Measurements from ENCODE around the gene ZNF189. TPM values are rescaled to one million over a fixed set of nuclear protein-coding genes. Genes with fewer than 3 reads are reported as not detected.
A peak's percentile ranks its signal among the peaks of the same experiment; 100 is the strongest.

The ZNF189 gene
- total and polyA plus RNA-seq, 11 donors, result 10.0 to 34.6 (median 19.3) TPM

- intact Hi-C loops (cut with DNase I), result loop anchor here in 7 of 10 donors (2.0 to 10.0 kb wide), 7 partner anchors 47 to 1303 kb away; partner anchors contain the start of genes RNF20 (in 4 of the 7), ERP44 (in 1 of the 7) and INVS (in 1 of the 7)
- Histone ChIP-seq H3K36me3 (peaks cover 3 to 37% (median 27%) of the 10 kb centered on the region in 9 donors), H3K4me1 (peaks cover 10 to 56% (median 34%) of the 10 kb centered on the region in 12 donors), H3K4me3 (peak overlapping the region; percentile 37 to 85 (median 74)), H3K27ac (peak overlapping the region in 11 of 12 donors; percentile 66 to 93 (median 90)), H3K27me3 (no peaks in the 10 kb centered on the region), H3K9me3 (peaks cover 0 to 29% (median 3%) of the 10 kb centered on the region in 12 donors)
- TF ChIP-seq CTCF (IDR thresholded peaks at IDR 0.05) (no peak), POLR2A (IDR thresholded peaks at IDR 0.05) (no peak)
- ATAC-seq (no peak), DNase-seq (no peak)
- WGBS, 4 donors, result 4 to 10% (median 5%) methylated on average over 4 of the region's 4 CpGs
These were observed 944 bp upstream of the ZNF189 start for GRCh38 chr9:101397746-101398067.

GRCh38 chr9:101398930-101399642, 435 bp downstream of the ZNF189 start:
- DNase-seq (peak in 4 of 5 donors; percentile 28 to 69 (median 43)), ATAC-seq (peak in 3 of 4 donors; percentile 2 to 13 (median 9))
- H3K4me1 ChIP-seq, result peaks cover 10 to 57% (median 34%) of the 10 kb centered on the region in 12 donors
- H3K27ac ChIP-seq, result peak overlapping the region; percentile 78 to 95 (median 91)
- intact Hi-C loops (cut with DNase I), result loop anchor here in 7 of 10 donors (2.0 to 10.0 kb wide), 7 partner anchors 46 to 1304 kb away; partner anchors contain the start of genes RNF20 (in 4 of the 7), ERP44 (in 1 of the 7) and INVS (in 1 of the 7)
- TF ChIP-seq CTCF (IDR thresholded peaks at IDR 0.05) (no peak), POLR2A (IDR thresholded peaks at IDR 0.05) (no peak)
- WGBS, 4 donors, result 0 to 2% (median 1%) methylated on average over 16 to 28 of the region's 28 CpGs
- H3K27me3 ChIP-seq, result no peaks in the 10 kb centered on the region
- peaks cover 0 to 31% (median 7%) of the 10 kb centered on the region in 12 donors for H3K9me3 ChIP-seq
- peaks cover 5 to 51% (median 40%) of the 10 kb centered on the region in 9 donors for H3K36me3 ChIP-seq
- H3K4me3 ChIP-seq, result peak overlapping the region; percentile 37 to 86 (median 77)

- peak overlapping the region; percentile 37 to 86 (median 77) for H3K4me3 ChIP-seq
- no peak for TF ChIP-seq POLR2A (IDR thresholded peaks at IDR 0.05)
- TF ChIP-seq CTCF (IDR thresholded peaks at IDR 0.05), result no peak
- WGBS, 4 donors, result 1 to 6% (median 3%) methylated on average over 2 of the region's 2 CpGs
- H3K27me3 ChIP-seq, result no peaks in the 10 kb centered on the region
- peak overlapping the region; percentile 78 to 95 (median 91) for H3K27ac ChIP-seq
- H3K9me3 ChIP-seq, result peaks cover 0 to 36% (median 8%) of the 10 kb centered on the region in 12 donors
- intact Hi-C loops (cut with DNase I), result loop anchor here in 7 of 10 donors (2.0 to 10.0 kb wide), 7 partner anchors 45 to 1305 kb away; partner anchors contain the start of genes RNF20 (in 4 of the 7), ERP44 (in 1 of the 7) and INVS (in 1 of the 7)
- H3K4me1 ChIP-seq, result peaks cover 10 to 57% (median 34%) of the 10 kb centered on the region in 12 donors
- DNase-seq, result no peak
- H3K36me3 ChIP-seq, result peaks cover 7 to 56% (median 46%) of the 10 kb centered on the region in 9 donors
- ATAC-seq, result no peak
These were observed 956 bp downstream of the ZNF189 start for GRCh38 chr9:101399643-101399970.

- DNase-seq (peak in 3 of 5 donors; percentile 25 to 64 (median 43)), ATAC-seq (peak in 3 of 4 donors; percentile 7 to 62 (median 38))
- Histone ChIP-seq H3K36me3 (peaks cover 12 to 61% (median 51%) of the 10 kb centered on the region in 9 donors), H3K4me1 (peaks cover 10 to 57% (median 34%) of the 10 kb centered on the region in 12 donors), H3K27me3 (no peaks in the 10 kb centered on the region), H3K4me3 (peak overlapping the region; percentile 37 to 86 (median 77)), H3K9me3 (peaks cover 0 to 42% (median 11%) of the 10 kb centered on the region in 12 donors), H3K27ac (peak overlapping the region; percentile 78 to 95 (median 91))
- no peak for TF ChIP-seq CTCF (IDR thresholded peaks at IDR 0.05)
- no peak for TF ChIP-seq POLR2A (IDR thresholded peaks at IDR 0.05)
- intact Hi-C loops (cut with DNase I), result loop anchor here in 2 of 10 donors (5.0 kb wide), 2 partner anchors 37 to 132 kb away; partner anchors contain the start of genes ALDOB (in 1 of the 2) and RNF20 (in 1 of the 2)
- WGBS, 4 donors, result 9 to 14% (median 10%) methylated on average over 5 of the region's 5 CpGs
These were observed 1.5 kb downstream of the ZNF189 start for GRCh38 chr9:101400120-101400519.

All from heart left ventricle (tissue), 16 donors.